AG10803 (cell line): ENCODE results near the gene IQCF5.

Experiments used
- DNase-seq: peaks from one replicate; pipeline ENCODE4 v3.0.0; 2010; ENCODE audit warnings: low read depth
- H3K4me3 ChIP-seq: 2 replicates; pipeline ENCODE4 v1.5.1; 2011; ENCODE audit warnings: mild to moderate bottlenecking, low read length, control low read depth
- CTCF ChIP-seq: conservative IDR thresholded peaks from 2 replicates; pipeline ENCODE4 v1.5.1; 2011; ENCODE audit warnings: mild to moderate bottlenecking, low read length, control low read depth, inconsistent platforms

IQCF5 gene

GRCh38 chr3:51896607-51897305 lies 21.4 kb upstream of the IQCF5 start:
- DNase-seq: no peak
- TF ChIP-seq CTCF: no peak
- H3K4me3 ChIP-seq: no peak overlapping the region

GRCh38 chr3:51894939-51895338 lies 19.5 kb upstream of the IQCF5 start:
- no peak overlapping the region for H3K4me3 ChIP-seq
- no peak for TF ChIP-seq CTCF
- no peak for DNase-seq

GRCh38 chr3:51894391-51894790 lies 19.0 kb upstream of the IQCF5 start:
- DNase-seq: no peak
- H3K4me3 ChIP-seq: no peak overlapping the region
- no peak for TF ChIP-seq CTCF

- no peak for TF ChIP-seq CTCF
- no peak overlapping the region for H3K4me3 ChIP-seq
- no peak for DNase-seq
Observed at GRCh38 chr3:51891242-51892039, 16.0 kb upstream of the IQCF5 start.

GRCh38 chr3:51888463-51889105 lies 13.2 kb upstream of the IQCF5 start:
- no peak for TF ChIP-seq CTCF
- no peak overlapping the region for H3K4me3 ChIP-seq
- DNase-seq: no peak

- DNase-seq: no peak
- no peak for TF ChIP-seq CTCF
- no peak overlapping the region for H3K4me3 ChIP-seq
Observed at GRCh38 chr3:51887620-51888019, 12.2 kb upstream of the IQCF5 start.

GRCh38 chr3:51886447-51886846 lies 11.0 kb upstream of the IQCF5 start:
- no peak for TF ChIP-seq CTCF
- DNase-seq: no peak
- H3K4me3 ChIP-seq: no peak overlapping the region
